ENCODE measurements around the gene FREM1. TPM values are rescaled to one million over a fixed set of nuclear protein-coding genes. Genes with fewer than 3 reads are reported as not detected.

FREM1 gene
- total and polyA plus RNA-seq, 2 experiments from 2014 or later: 0.78 to 3.1 TPM

DNA sequence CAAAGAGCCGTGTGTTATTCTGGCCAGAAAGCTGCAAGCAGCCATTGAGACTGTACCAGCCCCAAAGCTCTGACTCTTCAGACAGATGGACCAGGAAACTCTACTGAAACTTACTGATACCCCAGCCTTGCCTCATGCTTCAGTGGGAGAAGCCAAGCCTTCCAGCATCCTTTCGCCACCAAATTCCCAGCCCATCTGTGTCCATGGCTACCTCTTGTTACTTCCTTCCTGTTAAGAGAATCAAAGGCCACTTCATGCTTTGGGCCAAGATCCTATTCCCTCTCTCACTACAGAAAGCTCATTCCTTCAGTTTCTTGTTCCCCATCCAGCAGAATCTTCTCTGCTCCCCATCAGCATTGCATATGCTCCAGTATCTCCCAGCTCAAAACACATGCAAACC is 46.9 kb upstream of the FREM1 start:
- Histone ChIP-seq H3K4me2 (no peak overlapping the region), H2AFZ (no peak overlapping the region), H3K4me1 (ENCODE audit: insufficient read depth) (no peaks in the 10 kb centered on the region), H4K20me1 (replicated peaks; ENCODE audit: insufficient read depth) (no peaks in the 10 kb centered on the region), H3K36me3 (ENCODE audit: insufficient read depth) (no peaks in the 10 kb centered on the region), H3K27ac (ENCODE audit: low read depth) (no peak overlapping the region), H3K4me3 (no peak overlapping the region), H3K79me2 (replicated peaks; ENCODE audit: insufficient read depth) (no peaks in the 10 kb centered on the region), H3F3A (replicated peaks; ENCODE audit: low read depth) (no peaks in the 10 kb centered on the region), H3K27me3 (ENCODE audit: insufficient read depth) (no peaks in the 10 kb centered on the region), H3K9me2 (ENCODE audit: insufficient read depth) (no peaks in the 10 kb centered on the region; the same call in 1 of the 2 replicates)
- peaks cover 8% of the 10 kb centered on the region; the same call in 2 of the 3 replicates for H3K9me3 Mint-ChIP-seq
- ATAC-seq (no peak), DNase-seq (ENCODE audit: low spot score) (no peak)
- peaks cover 2% of the 10 kb centered on the region; the same call in 1 of the 3 replicates for H3K4me1 Mint-ChIP-seq
- H3K27me3 Mint-ChIP-seq (ENCODE audit: insufficient read depth, low read depth, poor library complexity): no peaks in the 10 kb centered on the region
- no peaks in the 10 kb centered on the region; the same call in 2 of the 3 replicates for H3K36me3 Mint-ChIP-seq (ENCODE audit: low read depth)
- H3K4me3 Mint-ChIP-seq: no peak overlapping the region
- no peak overlapping the region for H3K27ac Mint-ChIP-seq
- TF ChIP-seq NANOG (IDR thresholded peaks at IDR 0.05; ENCODE audit: borderline replicate concordance) (no peak), ZNF331 (CRISPR knock-in tag; IDR thresholded peaks at IDR 0.05; ENCODE audit: low read depth) (no peak), JUNB (IDR thresholded peaks at IDR 0.05; ENCODE audit: unreplicated experiment) (no peak), EZH2phosphoT487 (IDR thresholded peaks at IDR 0.05; ENCODE audit: unreplicated experiment) (no peak)
- TF ChIP-seq, protein P1, sequence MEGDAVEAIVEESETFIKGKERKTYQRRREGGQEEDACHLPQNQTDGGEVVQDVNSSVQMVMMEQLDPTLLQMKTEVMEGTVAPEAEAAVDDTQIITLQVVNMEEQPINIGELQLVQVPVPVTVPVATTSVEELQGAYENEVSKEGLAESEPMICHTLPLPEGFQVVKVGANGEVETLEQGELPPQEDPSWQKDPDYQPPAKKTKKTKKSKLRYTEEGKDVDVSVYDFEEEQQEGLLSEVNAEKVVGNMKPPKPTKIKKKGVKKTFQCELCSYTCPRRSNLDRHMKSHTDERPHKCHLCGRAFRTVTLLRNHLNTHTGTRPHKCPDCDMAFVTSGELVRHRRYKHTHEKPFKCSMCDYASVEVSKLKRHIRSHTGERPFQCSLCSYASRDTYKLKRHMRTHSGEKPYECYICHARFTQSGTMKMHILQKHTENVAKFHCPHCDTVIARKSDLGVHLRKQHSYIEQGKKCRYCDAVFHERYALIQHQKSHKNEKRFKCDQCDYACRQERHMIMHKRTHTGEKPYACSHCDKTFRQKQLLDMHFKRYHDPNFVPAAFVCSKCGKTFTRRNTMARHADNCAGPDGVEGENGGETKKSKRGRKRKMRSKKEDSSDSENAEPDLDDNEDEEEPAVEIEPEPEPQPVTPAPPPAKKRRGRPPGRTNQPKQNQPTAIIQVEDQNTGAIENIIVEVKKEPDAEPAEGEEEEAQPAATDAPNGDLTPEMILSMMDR (conservative IDR thresholded peaks at IDR 0.05; ENCODE audit: low read depth in 2 of 2): no peak

DNA sequence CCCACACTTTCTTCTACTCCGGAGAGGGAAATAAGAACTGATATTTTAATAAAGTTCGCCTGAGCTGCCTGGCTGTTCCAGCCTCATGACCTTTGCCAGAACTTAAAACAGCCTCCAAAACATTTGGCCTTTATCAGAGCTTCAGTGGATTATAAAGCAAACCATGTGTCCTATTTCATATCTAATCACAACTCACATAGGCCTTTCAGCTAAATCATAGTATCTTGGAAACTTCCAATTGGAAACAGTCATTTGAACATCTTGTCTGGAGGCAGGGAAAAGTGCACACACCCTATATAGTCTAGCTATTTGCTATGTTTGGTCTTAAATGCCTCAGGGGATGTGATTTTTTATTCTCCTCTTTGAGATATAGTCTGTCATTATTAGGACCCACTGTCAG is 46.0 kb upstream of the FREM1 start:
- Histone ChIP-seq H3K79me2 (replicated peaks; ENCODE audit: insufficient read depth) (no peaks in the 10 kb centered on the region), H3K4me1 (ENCODE audit: insufficient read depth) (no peaks in the 10 kb centered on the region), H2AFZ (no peak overlapping the region), H3K4me2 (no peak overlapping the region), H3K36me3 (ENCODE audit: insufficient read depth) (no peaks in the 10 kb centered on the region), H3K27me3 (ENCODE audit: insufficient read depth) (no peaks in the 10 kb centered on the region), H4K20me1 (replicated peaks; ENCODE audit: insufficient read depth) (no peaks in the 10 kb centered on the region), H3K9me2 (ENCODE audit: insufficient read depth) (no peaks in the 10 kb centered on the region; the same call in 1 of the 2 replicates), H3F3A (replicated peaks; ENCODE audit: low read depth) (no peaks in the 10 kb centered on the region), H3K27ac (ENCODE audit: low read depth) (no peak overlapping the region), H3K4me3 (no peak overlapping the region)
- DNase-seq (ENCODE audit: low spot score) (no peak), ATAC-seq (no peak)
- Mint-ChIP-seq H3K9me3 (peaks cover 8% of the 10 kb centered on the region; the same call in 2 of the 3 replicates), H3K4me3 (no peak overlapping the region), H3K27ac (no peak overlapping the region), H3K36me3 (ENCODE audit: low read depth) (no peaks in the 10 kb centered on the region; the same call in 2 of the 3 replicates), H3K4me1 (no peaks in the 10 kb centered on the region; the same call in 2 of the 3 replicates), H3K27me3 (ENCODE audit: insufficient read depth, low read depth, poor library complexity) (no peaks in the 10 kb centered on the region)
- TF ChIP-seq ZNF331 (CRISPR knock-in tag; IDR thresholded peaks at IDR 0.05; ENCODE audit: low read depth): no peak
- no peak for TF ChIP-seq STAT1 (IDR thresholded peaks at IDR 0.05; ENCODE audit: unreplicated experiment)
- TF ChIP-seq POLR2AphosphoS5 (IDR thresholded peaks at IDR 0.05; ENCODE audit: low read depth): no peak
- TF ChIP-seq, protein P2, sequence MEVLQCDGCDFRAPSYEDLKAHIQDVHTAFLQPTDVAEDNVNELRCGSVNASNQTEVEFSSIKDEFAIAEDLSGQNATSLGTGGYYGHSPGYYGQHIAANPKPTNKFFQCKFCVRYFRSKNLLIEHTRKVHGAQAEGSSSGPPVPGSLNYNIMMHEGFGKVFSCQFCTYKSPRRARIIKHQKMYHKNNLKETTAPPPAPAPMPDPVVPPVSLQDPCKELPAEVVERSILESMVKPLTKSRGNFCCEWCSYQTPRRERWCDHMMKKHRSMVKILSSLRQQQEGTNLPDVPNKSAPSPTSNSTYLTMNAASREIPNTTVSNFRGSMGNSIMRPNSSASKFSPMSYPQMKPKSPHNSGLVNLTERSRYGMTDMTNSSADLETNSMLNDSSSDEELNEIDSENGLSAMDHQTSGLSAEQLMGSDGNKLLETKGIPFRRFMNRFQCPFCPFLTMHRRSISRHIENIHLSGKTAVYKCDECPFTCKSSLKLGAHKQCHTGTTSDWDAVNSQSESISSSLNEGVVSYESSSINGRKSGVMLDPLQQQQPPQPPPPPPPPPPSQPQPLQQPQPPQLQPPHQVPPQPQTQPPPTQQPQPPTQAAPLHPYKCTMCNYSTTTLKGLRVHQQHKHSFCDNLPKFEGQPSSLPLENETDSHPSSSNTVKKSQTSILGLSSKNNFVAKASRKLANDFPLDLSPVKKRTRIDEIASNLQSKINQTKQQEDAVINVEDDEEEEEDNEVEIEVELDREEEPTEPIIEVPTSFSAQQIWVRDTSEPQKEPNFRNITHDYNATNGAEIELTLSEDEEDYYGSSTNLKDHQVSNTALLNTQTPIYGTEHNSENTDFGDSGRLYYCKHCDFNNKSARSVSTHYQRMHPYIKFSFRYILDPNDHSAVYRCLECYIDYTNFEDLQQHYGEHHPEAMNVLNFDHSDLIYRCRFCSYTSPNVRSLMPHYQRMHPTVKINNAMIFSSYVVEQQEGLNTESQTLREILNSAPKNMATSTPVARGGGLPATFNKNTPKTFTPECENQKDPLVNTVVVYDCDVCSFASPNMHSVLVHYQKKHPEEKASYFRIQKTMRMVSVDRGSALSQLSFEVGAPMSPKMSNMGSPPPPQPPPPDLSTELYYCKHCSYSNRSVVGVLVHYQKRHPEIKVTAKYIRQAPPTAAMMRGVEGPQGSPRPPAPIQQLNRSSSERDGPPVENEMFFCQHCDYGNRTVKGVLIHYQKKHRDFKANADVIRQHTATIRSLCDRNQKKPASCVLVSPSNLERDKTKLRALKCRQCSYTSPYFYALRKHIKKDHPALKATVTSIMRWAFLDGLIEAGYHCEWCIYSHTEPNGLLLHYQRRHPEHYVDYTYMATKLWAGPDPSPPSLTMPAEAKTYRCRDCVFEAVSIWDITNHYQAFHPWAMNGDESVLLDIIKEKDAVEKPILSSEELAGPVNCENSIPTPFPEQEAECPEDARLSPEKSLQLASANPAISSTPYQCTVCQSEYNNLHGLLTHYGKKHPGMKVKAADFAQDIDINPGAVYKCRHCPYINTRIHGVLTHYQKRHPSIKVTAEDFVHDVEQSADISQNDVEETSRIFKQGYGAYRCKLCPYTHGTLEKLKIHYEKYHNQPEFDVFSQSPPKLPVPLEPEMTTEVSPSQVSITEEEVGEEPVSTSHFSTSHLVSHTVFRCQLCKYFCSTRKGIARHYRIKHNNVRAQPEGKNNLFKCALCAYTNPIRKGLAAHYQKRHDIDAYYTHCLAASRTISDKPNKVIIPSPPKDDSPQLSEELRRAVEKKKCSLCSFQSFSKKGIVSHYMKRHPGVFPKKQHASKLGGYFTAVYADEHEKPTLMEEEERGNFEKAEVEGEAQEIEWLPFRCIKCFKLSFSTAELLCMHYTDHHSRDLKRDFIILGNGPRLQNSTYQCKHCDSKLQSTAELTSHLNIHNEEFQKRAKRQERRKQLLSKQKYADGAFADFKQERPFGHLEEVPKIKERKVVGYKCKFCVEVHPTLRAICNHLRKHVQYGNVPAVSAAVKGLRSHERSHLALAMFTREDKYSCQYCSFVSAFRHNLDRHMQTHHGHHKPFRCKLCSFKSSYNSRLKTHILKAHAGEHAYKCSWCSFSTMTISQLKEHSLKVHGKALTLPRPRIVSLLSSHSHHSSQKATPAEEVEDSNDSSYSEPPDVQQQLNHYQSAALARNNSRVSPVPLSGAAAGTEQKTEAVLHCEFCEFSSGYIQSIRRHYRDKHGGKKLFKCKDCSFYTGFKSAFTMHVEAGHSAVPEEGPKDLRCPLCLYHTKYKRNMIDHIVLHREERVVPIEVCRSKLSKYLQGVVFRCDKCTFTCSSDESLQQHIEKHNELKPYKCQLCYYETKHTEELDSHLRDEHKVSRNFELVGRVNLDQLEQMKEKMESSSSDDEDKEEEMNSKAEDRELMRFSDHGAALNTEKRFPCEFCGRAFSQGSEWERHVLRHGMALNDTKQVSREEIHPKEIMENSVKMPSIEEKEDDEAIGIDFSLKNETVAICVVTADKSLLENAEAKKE (CRISPR knock-in tag; IDR thresholded peaks at IDR 0.05): no peak
- TF ChIP-seq, protein P3, sequence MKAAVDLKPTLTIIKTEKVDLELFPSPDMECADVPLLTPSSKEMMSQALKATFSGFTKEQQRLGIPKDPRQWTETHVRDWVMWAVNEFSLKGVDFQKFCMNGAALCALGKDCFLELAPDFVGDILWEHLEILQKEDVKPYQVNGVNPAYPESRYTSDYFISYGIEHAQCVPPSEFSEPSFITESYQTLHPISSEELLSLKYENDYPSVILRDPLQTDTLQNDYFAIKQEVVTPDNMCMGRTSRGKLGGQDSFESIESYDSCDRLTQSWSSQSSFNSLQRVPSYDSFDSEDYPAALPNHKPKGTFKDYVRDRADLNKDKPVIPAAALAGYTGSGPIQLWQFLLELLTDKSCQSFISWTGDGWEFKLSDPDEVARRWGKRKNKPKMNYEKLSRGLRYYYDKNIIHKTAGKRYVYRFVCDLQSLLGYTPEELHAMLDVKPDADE (IDR thresholded peaks at IDR 0.05): no peak
- TF ChIP-seq JUNB (IDR thresholded peaks at IDR 0.05; ENCODE audit: unreplicated experiment): no peak
- TF ChIP-seq CREB1 (CRISPR knock-in tag; IDR thresholded peaks at IDR 0.05; ENCODE audit: low read depth): no peak
- TF ChIP-seq EZH2 (IDR thresholded peaks at IDR 0.05; ENCODE audit: low read depth, unreplicated experiment): no peak
- TF ChIP-seq NANOG (IDR thresholded peaks at IDR 0.05; ENCODE audit: borderline replicate concordance): no peak
- no peak for TF ChIP-seq ZNF114 (CRISPR knock-in tag; IDR thresholded peaks at IDR 0.05)
